Tibial nerve (tissue), 3 donors: ENCODE results near the gene STRIP1.

Source experiments
- CTCF ChIP-seq, 5 experiments: fragments of 200-600 bp in 3 of 5; fragments of 450-650 bp in 2 of 5; sonication (generic) in 3 of 5; IDR thresholded peaks; one replicate each; pipeline ENCODE4 v1.5.1; 2016 to 2019; ENCODE audit warnings: antibody characterized with exemption in 5 of 5, mild to moderate bottlenecking in 3 of 5, moderate library complexity in 2 of 5
- POLR2A ChIP-seq, 2 donors: fragments of 450-650 bp; IDR thresholded peaks; one replicate each; pipeline ENCODE4 v1.6.1; 2017; ENCODE audit warnings: antibody characterized with exemption in 2 of 2, mild to moderate bottlenecking in 2 of 2, moderate library complexity in 2 of 2

GRCh38 chr1:109996476-109996875, 37.9 kb upstream of the STRIP1 start:
- TF ChIP-seq CTCF (IDR thresholded peaks at IDR 0.05) (no peak), POLR2A (IDR thresholded peaks at IDR 0.05) (no peak)
